ENCODE measurements around the gene RAB10.

Gene RAB10

GRCh38 chr2:26184555-26185303, 150.8 kb downstream of the RAB10 start:
- DNase-seq, result peak; percentile 20 to 44

- DNase-seq, result no peak
Observed at GRCh38 chr2:26185304-26185928, 151.5 kb downstream of the RAB10 start.

- no peak for DNase-seq
Observed at GRCh38 chr2:26185954-26186770, 152.3 kb downstream of the RAB10 start.

Data from NCI-H2081 (cell line).